ENCODE results near the gene PARN. TPM values are rescaled to one million over a fixed set of nuclear protein-coding genes. Genes with fewer than 3 reads are reported as not detected.
A peak's percentile ranks its signal among the peaks of the same experiment; 100 is the strongest.

Gene PARN
- 56.2 and 57.1 TPM in 2 replicates for total RNA-seq (2021)
- long read RNA-seq, transcript PARN-201 (24 exons, 2,100 nt) = minor isoform, 12 of 484 reads
- long read RNA-seq, transcript PARN-203 (24 exons, 3,078 nt) = major isoform, 299 of 484 reads
- long read RNA-seq, partial matches to known transcripts = 85 of 484 reads
- long read RNA-seq, other reads (novel, unspliced or antisense) = 88 of 484 reads

- Histone ChIP-seq H3K56ac (ENCODE audit: insufficient read length, low read depth, low read length) (no peak within 1 kb of the TSS), H3K9ac (ENCODE audit: extremely low read depth, insufficient read length, low read length) (peak within 1 kb of the TSS; percentile 91), H3K4ac (ENCODE audit: low read depth, low read length) (peak within 1 kb of the TSS; percentile 12; the same call in 1 of the 2 replicates), H3K27me3 (ENCODE audit: insufficient read depth, low read length) (no peaks in the 10 kb centered on the region), H2BK5ac (ENCODE audit: insufficient read length, low read length) (no peak within 1 kb of the TSS), H3K23me2 (ENCODE audit: insufficient read length, low read depth, low read length, poor library complexity, severe bottlenecking) (peaks cover 17% of the 10 kb centered on the region), H3K4me1 (ENCODE audit: insufficient read depth, low read length) (peaks cover 2% of the 10 kb centered on the region; the same call in 1 of the 2 replicates), H2BK120ac (ENCODE audit: low read depth, low read length, poor library complexity, severe bottlenecking) (peak within 1 kb of the TSS; percentile 97), H3K79me1 (ENCODE audit: insufficient read depth, low read depth, low read length, poor library complexity, severe bottlenecking) (peaks cover 5% of the 10 kb centered on the region), H3K9me3 (ENCODE audit: control insufficient read depth, low read depth, low read length) (no peaks in the 10 kb centered on the region), H3K27ac (ENCODE audit: insufficient read length, low read depth, low read length) (peak within 1 kb of the TSS; percentile 95), H4K8ac (replicated peaks; ENCODE audit: insufficient read length, low read depth, low read length) (no peak within 1 kb of the TSS), H2AFZ (ENCODE audit: low read length) (peak within 1 kb of the TSS; percentile 95), H3K14ac (ENCODE audit: insufficient read depth, low read length) (peak within 1 kb of the TSS; percentile 98), H3T11ph (ENCODE audit: low read length) (peak within 1 kb of the TSS; percentile 89), H4K91ac (ENCODE audit: insufficient read length, low read depth, low read length) (no peak within 1 kb of the TSS), H3K79me2 (ENCODE audit: insufficient read depth, low read length) (peaks cover 10% of the 10 kb centered on the region; the same call in 1 of the 2 replicates), H4K5ac (ENCODE audit: insufficient read length, low read depth, low read length) (no peak within 1 kb of the TSS), H4K20me1 (ENCODE audit: control insufficient read depth, insufficient read depth, insufficient read length) (no peaks in the 10 kb centered on the region), H2BK15ac (ENCODE audit: low read depth, low read length) (no peak within 1 kb of the TSS), H2BK20ac (ENCODE audit: low read depth, low read length, poor library complexity, severe bottlenecking) (no peak within 1 kb of the TSS), H2AK5ac (ENCODE audit: insufficient read length, low read length) (no peak within 1 kb of the TSS), H3K23ac (ENCODE audit: insufficient read length, low read depth, low read length) (no peak within 1 kb of the TSS), H3K18ac (ENCODE audit: insufficient read length, low read depth, low read length) (peak within 1 kb of the TSS; percentile 95), H2BK12ac (ENCODE audit: insufficient read length, low read depth, low read length) (peak within 1 kb of the TSS; percentile 79), H3K4me2 (ENCODE audit: insufficient read depth, insufficient read length, low read length) (peak within 1 kb of the TSS; percentile 91)
- Mint-ChIP-seq H3K4me1 (peaks cover 21 to 31% of the 10 kb centered on the region in 2 experiments), H3K27ac (peak within 1 kb of the TSS; percentile 97 to 99 (median 99)), H3K9me3 (no peaks in the 10 kb centered on the region), H3K36me3 (ENCODE audit: insufficient read depth in 1 of 3, low read depth in 3 of 3) (peaks cover 14 to 41% (median 36%) of the 10 kb centered on the region in 3 experiments; a peak in 6 of 7 replicates), H3K4me3 (peak within 1 kb of the TSS; percentile 93 to 95), H3K27me3 (ENCODE audit: low read depth) (no peaks in the 10 kb centered on the region)
- no CpG with 5 or more reads among the region's 51 CpGs for WGBS (ENCODE audit: extremely low coverage, insufficient read length, low lambda C conversion rate)
- DNase-seq = peak; percentile 96
- TF ChIP-seq CTCF (conservative IDR thresholded peaks at IDR 0.05) = no peak
Measured at GRCh38 chr16:14629919-14630619, at the start of gene PARN. PARN (minus strand) TSS chr16:14630260; CDS start chr16:14630125, 135 bp downstream.
